MM.1S (cell line): ENCODE data around the gene TXLNA.
"Not testable (repeated sequence)": the region's sequence is repeated elsewhere in the genome, so short reads cannot be mapped to it uniquely, and the experiment has no call there.

ENCODE experiments used
- DNase-seq: peaks from one replicate; pipeline ENCODE4 v3.0.0-alpha.2; 2015
- H2AFZ ChIP-seq: fragments of 300-600 bp; sonication (generic); 2 replicates; pipeline ENCODE4 v1.6.0; 2016; ENCODE audit warnings: antibody characterized with exemption, low read length
- H3F3A ChIP-seq: fragments of 300-600 bp; sonication (generic); 2 replicates; pipeline ENCODE4 v1.6.1; 2016; ENCODE audit warnings: mild to moderate bottlenecking, antibody characterized with exemption, low read length, moderate library complexity, mixed read lengths; ENCODE audit not compliant: insufficient read depth
- H3K27ac ChIP-seq: fragments of 300-600 bp; sonication (generic); 2 replicates; pipeline ENCODE4 v1.5.1; 2016; ENCODE audit warnings: mild to moderate bottlenecking, low read length
- H3K27me3 ChIP-seq: fragments of 300-600 bp; sonication (generic); replicated peaks from 2 replicates; pipeline ENCODE4 v1.6.0; 2016; ENCODE audit warnings: low read length; ENCODE audit not compliant: insufficient read depth
- H3K36me3 ChIP-seq: fragments of 300-600 bp; sonication (generic); replicated peaks from 2 replicates; pipeline ENCODE4 v1.6.1; 2016; ENCODE audit warnings: mild to moderate bottlenecking, low read length, mixed read lengths; ENCODE audit not compliant: insufficient read depth
- H3K4me1 ChIP-seq: fragments of 300-600 bp; sonication (generic); 2 replicates; pipeline ENCODE4 v1.6.1; 2016; ENCODE audit warnings: low read length, mixed read lengths
- H3K4me2 ChIP-seq: fragments of 300-600 bp; sonication (generic); 2 replicates; pipeline ENCODE4 v1.6.0; 2016; ENCODE audit warnings: low read depth, low read length
- H3K4me3 ChIP-seq: fragments of 300-600 bp; sonication (generic); 2 replicates; pipeline ENCODE4 v1.5.1; 2016; ENCODE audit warnings: low read length, mixed read lengths
- H3K79me2 ChIP-seq: fragments of 300-600 bp; sonication (generic); 2 replicates; pipeline ENCODE4 v1.6.1; 2016; ENCODE audit warnings: mixed run types, low read length, mixed read lengths
- H3K9ac ChIP-seq: fragments of 300-600 bp; sonication (generic); 2 replicates; pipeline ENCODE4 v1.6.1; 2016; ENCODE audit warnings: low read length, mixed read lengths
- H3K9me2 ChIP-seq: fragments of 300-600 bp; sonication (generic); replicated peaks from 2 replicates; pipeline ENCODE4 v1.6.1; 2016; ENCODE audit warnings: mild to moderate bottlenecking, low read length, mixed read lengths; ENCODE audit not compliant: insufficient read depth
- H3K9me3 ChIP-seq: fragments of 300-600 bp; sonication (generic); replicated peaks from 2 replicates; pipeline ENCODE4 v1.6.1; 2016; ENCODE audit warnings: mild to moderate bottlenecking, low read length, mixed read lengths; ENCODE audit not compliant: insufficient read depth
- H4K20me1 ChIP-seq: fragments of 300-600 bp; sonication (generic); 2 replicates; pipeline ENCODE4 v1.6.1; 2016; ENCODE audit warnings: mild to moderate bottlenecking, low read length, moderate library complexity, mixed read lengths; ENCODE audit not compliant: insufficient read depth
- CTCF ChIP-seq: fragments of 300-600 bp; sonication (generic); IDR thresholded peaks from 2 replicates; pipeline ENCODE4 v1.5.1; 2016; ENCODE audit warnings: antibody characterized with exemption, low read length, mixed read lengths
- EZH2 ChIP-seq: fragments of 300-600 bp; sonication (generic); optimal IDR thresholded peaks from 2 replicates; pipeline ENCODE3; 2017; ENCODE audit warnings: low read depth, mild to moderate bottlenecking, antibody characterized with exemption, low read length, mixed read lengths
- EZH2phosphoT487 ChIP-seq: fragments of 300-600 bp; sonication (generic); IDR thresholded peaks from 2 replicates; pipeline ENCODE4 v1.6.1; 2018; ENCODE audit warnings: antibody characterized with exemption, low read length

The TXLNA gene

GRCh38 chr1:32163405-32163804 is 16.1 kb upstream of the TXLNA start:
- Histone ChIP-seq H3K4me2 (no peak overlapping the region), H3K4me1 (0 out of 2 replicates have a peak, but pooled peaks cover 6% of the 10 kb centered on the region), H3K27ac (no peak overlapping the region), H3K4me3 (no peak overlapping the region), H4K20me1 (no peaks in the 10 kb centered on the region), H2AFZ (no peak overlapping the region), H3F3A (no peaks in the 10 kb centered on the region), H3K9me2 (no peaks in the 10 kb centered on the region), H3K9ac (no peak overlapping the region), H3K79me2 (no peaks in the 10 kb centered on the region), H3K36me3 (no peaks in the 10 kb centered on the region; the same call in 1 of the 2 replicates), H3K9me3 (no peaks in the 10 kb centered on the region), H3K27me3 (no peaks in the 10 kb centered on the region)
- TF ChIP-seq CTCF, result no peak
- TF ChIP-seq EZH2phosphoT487, result no peak
- no peak for TF ChIP-seq EZH2
- no peak for DNase-seq

- not testable (repeated sequence) for H3K36me3 ChIP-seq
These were observed 13.8 kb upstream of the TXLNA start for GRCh38 chr1:32165633-32166032.

GRCh38 chr1:32170991-32171390 is 8.5 kb upstream of the TXLNA start:
- Histone ChIP-seq H3K4me3 (no peak overlapping the region), H3F3A (no peaks in the 10 kb centered on the region), H2AFZ (no peak overlapping the region), H3K9me2 (no peaks in the 10 kb centered on the region), H3K4me2 (no peak overlapping the region), H3K9me3 (no peaks in the 10 kb centered on the region), H4K20me1 (no peaks in the 10 kb centered on the region), H3K27ac (no peak overlapping the region), H3K79me2 (no peaks in the 10 kb centered on the region), H3K4me1 (no peaks in the 10 kb centered on the region), H3K36me3 (no peaks in the 10 kb centered on the region; the same call in 1 of the 2 replicates), H3K27me3 (no peaks in the 10 kb centered on the region), H3K9ac (no peak overlapping the region)
- no peak for TF ChIP-seq CTCF
- TF ChIP-seq EZH2, result no peak
- TF ChIP-seq EZH2phosphoT487, result no peak
- no peak for DNase-seq

More at GRCh38 chr1:32165633-32166032, 13.8 kb upstream of the TXLNA start:
- not testable (repeated sequence) for H3K79me2 ChIP-seq, H2AFZ ChIP-seq, H3K27ac ChIP-seq, H3K9me3 ChIP-seq, DNase-seq, H3F3A ChIP-seq, H3K4me3 ChIP-seq, H3K27me3 ChIP-seq, H3K4me2 ChIP-seq, H3K9ac ChIP-seq, H3K9me2 ChIP-seq, H3K4me1 ChIP-seq, H4K20me1 ChIP-seq

- no peaks in the 10 kb centered on the region; the same call in 1 of the 2 replicates for H3K36me3 ChIP-seq
- no peak for DNase-seq
- H4K20me1 ChIP-seq, result no peaks in the 10 kb centered on the region
- no peak overlapping the region for H3K4me3 ChIP-seq
- no peaks in the 10 kb centered on the region for H3K9me3 ChIP-seq
- H3K27ac ChIP-seq, result no peak overlapping the region
- no peak overlapping the region for H2AFZ ChIP-seq
- no peaks in the 10 kb centered on the region for H3K4me1 ChIP-seq
- H3F3A ChIP-seq, result no peaks in the 10 kb centered on the region; the same call in 1 of the 2 replicates
- H3K9me2 ChIP-seq, result no peaks in the 10 kb centered on the region
- no peak overlapping the region for H3K9ac ChIP-seq
- H3K79me2 ChIP-seq, result no peaks in the 10 kb centered on the region
- no peak overlapping the region for H3K4me2 ChIP-seq
- no peaks in the 10 kb centered on the region for H3K27me3 ChIP-seq
- TF ChIP-seq EZH2phosphoT487 (no peak), EZH2 (no peak), CTCF (no peak)
These were observed 6.7 kb upstream of the TXLNA start for GRCh38 chr1:32172621-32173245.
